Daoy (cell line): ENCODE measurements around the gene ATAD3C. TPM values are rescaled to one million over a fixed set of nuclear protein-coding genes. Genes with fewer than 3 reads are reported as not detected.
"Not testable (repeated sequence)": the region's sequence is repeated elsewhere in the genome, so short reads cannot be mapped to it uniquely, and the experiment has no call there.

Experiments used
- DNase-seq: peaks from one replicate; pipeline ENCODE4 v3.0.0-alpha.2; 2015; ENCODE audit warnings: low read depth
- total RNA-seq: library from RNA; depleted of rRNA; stranded (reverse); fragments of >200 nt; shearing (Covaris generic); gene quantifications from 2 replicates; pipeline ENCODE4 v1.2.3, GENCODE V29; 2014; rRNA removed

Gene ATAD3C
- total RNA-seq, 1 experiment from 2014 or later, result 0.29 TPM

- DNase-seq, result no peak
Observed at GRCh38 chr1:1507305-1507704, 57.8 kb downstream of the ATAD3C start.

- not testable (repeated sequence) for DNase-seq
Observed at GRCh38 chr1:1508775-1509464, 59.4 kb downstream of the ATAD3C start.

DNA sequence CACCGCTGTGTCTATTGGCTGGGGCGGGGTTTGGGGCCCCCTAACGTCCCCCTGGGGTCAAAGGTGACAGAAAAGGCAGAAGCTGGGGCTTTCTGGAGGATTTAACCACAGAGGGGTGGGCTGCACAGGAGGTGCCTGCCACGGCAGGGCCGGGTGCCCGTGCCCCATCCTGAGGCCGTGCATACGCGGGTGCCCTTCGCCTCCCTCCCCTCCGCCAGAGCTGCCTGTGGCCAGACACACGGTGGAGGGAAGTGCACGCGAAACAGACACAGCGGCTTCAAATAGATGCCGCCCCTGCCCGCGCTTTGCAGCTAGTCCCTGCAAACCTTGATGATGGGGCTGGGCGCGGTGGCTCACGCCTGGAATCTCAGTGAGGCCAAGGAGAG, 60.0 kb downstream of the ATAD3C start:
- not testable (repeated sequence) for DNase-seq

DNA sequence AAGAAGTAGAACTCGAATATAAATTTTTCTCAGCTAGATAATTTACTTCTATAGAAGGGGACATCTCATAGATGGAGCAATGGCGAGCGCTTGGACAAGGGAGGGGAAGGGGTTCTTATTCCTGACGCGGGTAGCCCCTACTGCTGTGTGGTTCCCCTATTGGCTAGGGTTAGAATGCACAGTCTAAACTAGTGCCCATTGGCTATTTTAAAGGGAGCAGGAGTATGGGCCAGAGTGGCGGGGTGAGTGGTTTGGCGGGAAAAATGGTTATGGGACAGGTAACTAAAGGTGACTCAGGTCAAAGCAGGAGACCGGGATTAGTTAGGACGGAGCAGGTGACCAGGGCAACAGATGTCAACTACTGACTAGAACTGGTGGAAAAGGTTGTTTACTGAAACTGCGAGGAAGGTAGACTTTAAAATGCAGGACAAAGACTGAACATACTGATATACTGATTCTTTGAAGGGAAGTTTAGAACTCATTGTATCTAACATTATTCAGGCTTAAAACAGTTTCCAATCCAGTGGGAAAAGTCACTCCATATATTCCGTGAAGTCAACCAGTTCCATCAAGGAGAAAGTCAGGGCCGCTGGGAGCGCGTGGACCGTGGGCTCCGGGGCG, 61.5 kb downstream of the ATAD3C start:
- no peak for DNase-seq

GRCh38 chr1:1511533-1512285, 62.2 kb downstream of the ATAD3C start, which contains the start of gene ATAD3A:
TSS of gene ATAD3A (plus strand) at chr1:1512162. CDS start at chr1:1512269, 107 bp downstream.
- DNase-seq, result peak; percentile 99

DNA sequence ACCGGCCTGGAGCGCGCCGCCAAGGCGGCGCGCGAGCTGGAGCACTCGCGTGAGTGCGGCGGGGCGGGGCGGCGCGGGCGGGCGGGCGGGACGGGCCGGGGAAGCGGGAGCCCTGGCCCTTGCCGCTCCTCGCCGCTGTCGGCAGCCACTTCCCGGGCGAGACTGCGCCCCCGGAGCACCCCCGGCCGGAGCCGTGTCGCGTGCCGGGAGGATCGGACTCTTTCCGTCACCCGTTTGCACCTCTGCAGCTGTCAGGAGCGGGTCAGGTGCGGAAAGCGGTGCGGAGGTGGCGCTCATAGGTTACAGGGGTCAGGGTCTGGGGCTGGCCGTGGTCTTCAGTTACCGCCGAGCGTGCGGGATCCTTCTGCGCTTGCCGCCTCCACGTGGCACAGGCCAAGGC, 62.9 kb downstream of the ATAD3C start:
- not testable (repeated sequence) for DNase-seq

- DNase-seq, result not testable (repeated sequence)
Observed at GRCh38 chr1:1513675-1514074, 64.2 kb downstream of the ATAD3C start.

DNA sequence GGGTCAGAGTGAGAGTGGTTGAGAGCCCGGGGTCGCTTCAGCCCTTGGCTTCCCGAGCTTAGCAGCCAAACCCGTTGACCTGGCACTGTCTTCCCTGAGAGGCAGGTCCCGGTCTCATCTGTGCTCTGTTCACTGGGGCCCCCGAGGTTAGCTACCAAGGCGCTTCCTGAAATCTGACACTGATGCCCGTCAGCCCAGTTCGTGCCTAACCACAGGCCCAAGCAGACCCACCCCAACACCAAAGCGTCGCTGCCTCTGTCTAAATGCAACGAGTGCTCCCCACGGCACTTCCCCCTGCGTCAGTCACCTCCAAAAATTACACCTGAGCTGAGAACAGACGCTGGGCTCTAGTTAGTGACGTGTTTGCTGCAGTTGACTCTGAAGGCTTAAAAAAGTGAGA, 64.9 kb downstream of the ATAD3C start:
- not testable (repeated sequence) for DNase-seq

DNA sequence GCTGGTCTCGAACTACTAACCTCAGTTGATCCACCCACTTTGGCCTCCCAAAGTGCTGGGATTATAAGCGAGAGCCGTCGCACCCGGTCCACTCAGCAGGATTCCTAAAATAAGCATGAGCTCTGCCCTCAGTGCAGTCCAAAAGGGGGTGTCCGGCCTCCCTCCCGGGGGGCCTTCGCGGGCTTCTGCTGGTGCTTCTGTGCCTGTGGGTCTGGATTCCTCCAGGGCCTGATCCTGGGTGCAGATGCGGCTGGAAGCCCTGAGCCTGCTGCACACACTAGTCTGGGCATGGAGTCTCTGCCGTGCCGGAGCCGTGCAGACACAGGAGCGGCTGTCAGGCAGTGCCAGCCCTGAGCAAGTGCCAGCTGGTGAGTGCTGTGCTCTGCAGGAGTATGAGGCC, 67.4 kb downstream of the ATAD3C start:
- not testable (repeated sequence) for DNase-seq

- DNase-seq, result no peak
Observed at GRCh38 chr1:1517973-1518620, 68.6 kb downstream of the ATAD3C start.

DNA sequence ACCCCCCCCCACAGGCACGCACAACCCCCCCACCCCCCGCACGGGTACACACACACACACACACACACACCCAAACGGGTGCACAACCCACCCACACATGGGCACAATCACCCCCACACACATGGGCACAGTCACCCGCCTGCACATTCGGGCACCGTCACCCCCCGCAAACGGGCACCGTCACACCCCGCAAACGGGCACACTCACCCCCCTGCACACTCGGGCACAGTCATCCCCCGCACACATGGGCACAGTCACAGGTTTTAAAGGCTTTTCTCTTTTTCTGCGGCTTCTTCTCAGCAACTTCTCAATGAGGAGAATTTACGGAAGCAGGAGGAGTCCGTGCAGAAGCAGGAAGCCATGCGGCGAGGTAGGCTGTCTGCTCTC, 69.1 kb downstream of the ATAD3C start:
- DNase-seq, result not testable (repeated sequence)

Other genes with a start within 250 kb of the ATAD3C start
- 0.89 and 1.9 TPM in 2 replicates for gene TNFRSF18, start 243.1 kb upstream of the ATAD3C start, total RNA-seq
- gene TNFRSF4, start 235.5 kb upstream of the ATAD3C start, total RNA-seq, result not detected in 2 replicates
- gene SDF4, start 217.7 kb upstream of the ATAD3C start, total RNA-seq, result 84.4 and 91.8 TPM in 2 replicates
- gene B3GALT6, start 217.5 kb upstream of the ATAD3C start, total RNA-seq, result 44.5 and 49.1 TPM in 2 replicates
- gene C1QTNF12, start 203.0 kb upstream of the ATAD3C start, total RNA-seq, result 0.36 TPM in 1 of 2 replicates, not detected in the other
- 82.1 and 87.3 TPM in 2 replicates for gene UBE2J2, start 175.8 kb upstream of the ATAD3C start, total RNA-seq
- gene SCNN1D, start 169.3 kb upstream of the ATAD3C start, total RNA-seq, result 0.71 and 0.86 TPM in 2 replicates
- 17.5 and 19.3 TPM in 2 replicates for gene ACAP3, start 141.8 kb upstream of the ATAD3C start, total RNA-seq
- gene PUSL1, start 141.1 kb upstream of the ATAD3C start, total RNA-seq, result 18.8 and 39.8 TPM in 2 replicates
- gene INTS11, start 125.0 kb upstream of the ATAD3C start, total RNA-seq, result 76.5 and 95.7 TPM in 2 replicates
- 7.0 and 12.9 TPM in 2 replicates for gene CPTP, start 124.9 kb upstream of the ATAD3C start, total RNA-seq
- gene TAS1R3, start 118.4 kb upstream of the ATAD3C start, total RNA-seq, result under 0.01 TPM in 1 of 2 replicates, not detected in the other
- 44.4 and 65.5 TPM in 2 replicates for gene DVL1, start 100.3 kb upstream of the ATAD3C start, total RNA-seq
- gene MXRA8, start 91.1 kb upstream of the ATAD3C start, total RNA-seq, result 0.23 TPM in 1 of 2 replicates, not detected in the other
- gene AURKAIP1, start 74.5 kb upstream of the ATAD3C start, total RNA-seq, result 267 and 308 TPM in 2 replicates
- 58.8 and 81.7 TPM in 2 replicates for gene CCNL2, start 50.4 kb upstream of the ATAD3C start, total RNA-seq
- 303 and 385 TPM in 2 replicates for gene MRPL20, start 42.4 kb upstream of the ATAD3C start, total RNA-seq
- not detected in 2 replicates for gene ANKRD65, start 28.4 kb upstream of the ATAD3C start, total RNA-seq
- 2.2 and 5.7 TPM in 2 replicates for gene VWA1, start 14.0 kb upstream of the ATAD3C start, total RNA-seq
- gene ATAD3B, start 22.1 kb downstream of the ATAD3C start, total RNA-seq, result 46.8 and 47.5 TPM in 2 replicates
- 85.1 and 85.4 TPM in 2 replicates for gene ATAD3A, start 62.5 kb downstream of the ATAD3C start, total RNA-seq
- gene TMEM240, start 90.9 kb downstream of the ATAD3C start, total RNA-seq, result 0.11 TPM in 1 of 2 replicates, not detected in the other
- 67.3 and 71.3 TPM in 2 replicates for gene SSU72, start 125.2 kb downstream of the ATAD3C start, total RNA-seq
- 1.8 TPM in 1 of 2 replicates, not detected in the other for gene FNDC10, start 150.4 kb downstream of the ATAD3C start, total RNA-seq
- gene MIB2, start 165.8 kb downstream of the ATAD3C start, total RNA-seq, result 31.3 and 38.3 TPM in 2 replicates
- 0.17 TPM in 1 of 2 replicates, not detected in the other for gene MMP23B, start 182.5 kb downstream of the ATAD3C start, total RNA-seq
- gene CDK11B, start 209.3 kb downstream of the ATAD3C start, total RNA-seq, result 9.9 and 17.0 TPM in 2 replicates
- gene SLC35E2B, start 243.1 kb downstream of the ATAD3C start, total RNA-seq, result 8.5 and 12.2 TPM in 2 replicates